NCI-H2227 treated with DMSO at 0.1 percent for 48 hours (cell line): ENCODE data around the gene PRPF6.

Experiments
- DNase-seq: peaks from one replicate; lab custom pipeline; 2025; lab: John Stamatoyannopoulos, UW

PRPF6 gene

GRCh38 chr20:63945031-63945658, 35.8 kb upstream of the PRPF6 start:
- DNase-seq = no peak

GRCh38 chr20:63945921-63946920, 34.7 kb upstream of the PRPF6 start:
- no peak for DNase-seq

- no peak for DNase-seq
These were observed 33.8 kb upstream of the PRPF6 start for GRCh38 chr20:63946986-63947637.

- DNase-seq = no peak
These were observed 33.1 kb upstream of the PRPF6 start for GRCh38 chr20:63947638-63948456.

GRCh38 chr20:63950701-63951397, 30.1 kb upstream of the PRPF6 start:
- no peak for DNase-seq

GRCh38 chr20:63951398-63952209, 29.3 kb upstream of the PRPF6 start:
- no peak for DNase-seq

- no peak for DNase-seq
These were observed 28.8 kb upstream of the PRPF6 start for GRCh38 chr20:63952210-63952535.

- no peak for DNase-seq
These were observed 28.2 kb upstream of the PRPF6 start for GRCh38 chr20:63952769-63953168.

- no peak for DNase-seq
These were observed 27.0 kb upstream of the PRPF6 start for GRCh38 chr20:63953764-63954429.

GRCh38 chr20:63955281-63955826, 25.6 kb upstream of the PRPF6 start:
- DNase-seq = no peak

- DNase-seq = peak; percentile 79
These were observed 24.9 kb upstream of the PRPF6 start, which contains the start of gene UCKL1 for GRCh38 chr20:63955827-63956663. Gene UCKL1, minus strand, starts transcription at chr20:63956416. Its CDS starts 44 bp downstream, at chr20:63956372.

GRCh38 chr20:63956664-63957003, 24.3 kb upstream of the PRPF6 start:
- peak; percentile 80 for DNase-seq

- peak; percentile 70 for DNase-seq
These were observed 23.8 kb upstream of the PRPF6 start for GRCh38 chr20:63957004-63957689.

GRCh38 chr20:63957690-63958441, 23.1 kb upstream of the PRPF6 start:
- DNase-seq = no peak

- no peak for DNase-seq
These were observed 22.5 kb upstream of the PRPF6 start for GRCh38 chr20:63958471-63958870.

GRCh38 chr20:63958964-63959698, 21.8 kb upstream of the PRPF6 start:
- DNase-seq = no peak

GRCh38 chr20:63959699-63960075, 21.2 kb upstream of the PRPF6 start:
- DNase-seq = no peak
